ENCODE measurements around the gene FURIN.
"Not testable (repeated sequence)": the region's sequence is repeated elsewhere in the genome, so short reads cannot be mapped to it uniquely, and the experiment has no call there.

DNA sequence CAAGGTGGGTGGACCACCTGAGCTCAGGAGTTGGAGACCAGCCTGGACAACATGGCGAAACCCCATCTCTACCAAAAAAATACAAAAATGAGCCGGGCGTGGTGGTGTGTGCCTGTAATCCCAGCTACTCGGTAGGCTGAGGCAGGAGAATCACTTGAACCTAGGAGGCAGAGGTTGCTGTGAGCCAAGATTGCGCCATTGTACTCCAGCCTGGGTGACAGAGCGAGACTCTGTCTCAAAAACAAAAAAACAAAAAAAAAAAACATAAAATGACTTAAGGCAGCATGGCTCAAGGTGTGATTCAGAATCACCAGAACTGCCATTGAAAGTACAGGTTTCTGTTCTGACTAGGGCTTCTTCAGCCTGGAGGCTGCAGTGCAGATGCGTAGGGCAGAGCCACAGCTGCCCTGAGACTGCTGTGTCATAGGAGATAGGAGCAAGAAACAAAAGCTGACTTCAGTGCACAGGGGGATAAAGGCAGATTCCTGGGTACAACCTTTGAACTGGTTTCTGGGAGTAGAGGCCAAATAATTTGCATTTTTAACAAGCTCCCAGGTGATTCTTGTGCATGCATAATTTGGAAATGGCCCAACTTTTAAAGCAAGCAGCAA lies 54.4 kb downstream of the FURIN start:
- not testable (repeated sequence) for TF ChIP-seq POLR2AphosphoS5 (IDR thresholded peaks at IDR 0.05)
- TF ChIP-seq, protein P1, sequence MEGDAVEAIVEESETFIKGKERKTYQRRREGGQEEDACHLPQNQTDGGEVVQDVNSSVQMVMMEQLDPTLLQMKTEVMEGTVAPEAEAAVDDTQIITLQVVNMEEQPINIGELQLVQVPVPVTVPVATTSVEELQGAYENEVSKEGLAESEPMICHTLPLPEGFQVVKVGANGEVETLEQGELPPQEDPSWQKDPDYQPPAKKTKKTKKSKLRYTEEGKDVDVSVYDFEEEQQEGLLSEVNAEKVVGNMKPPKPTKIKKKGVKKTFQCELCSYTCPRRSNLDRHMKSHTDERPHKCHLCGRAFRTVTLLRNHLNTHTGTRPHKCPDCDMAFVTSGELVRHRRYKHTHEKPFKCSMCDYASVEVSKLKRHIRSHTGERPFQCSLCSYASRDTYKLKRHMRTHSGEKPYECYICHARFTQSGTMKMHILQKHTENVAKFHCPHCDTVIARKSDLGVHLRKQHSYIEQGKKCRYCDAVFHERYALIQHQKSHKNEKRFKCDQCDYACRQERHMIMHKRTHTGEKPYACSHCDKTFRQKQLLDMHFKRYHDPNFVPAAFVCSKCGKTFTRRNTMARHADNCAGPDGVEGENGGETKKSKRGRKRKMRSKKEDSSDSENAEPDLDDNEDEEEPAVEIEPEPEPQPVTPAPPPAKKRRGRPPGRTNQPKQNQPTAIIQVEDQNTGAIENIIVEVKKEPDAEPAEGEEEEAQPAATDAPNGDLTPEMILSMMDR (IDR thresholded peaks at IDR 0.05): not testable (repeated sequence)
